HG03066 (cell line): Measurements from ENCODE around the gene TMEM39B.
A peak's percentile ranks its signal among the peaks of the same experiment; 100 is the strongest.
"Not testable (repeated sequence)": the region's sequence is repeated elsewhere in the genome, so short reads cannot be mapped to it uniquely, and the experiment has no call there.

ENCODE experiments used
- ATAC-seq: cut with Tn5 transposase; IDR thresholded peaks from one replicate; pipeline ENCODE4 v1.9.1; 2021; ENCODE audit warnings: low read depth; ENCODE audit not compliant: unreplicated experiment

Gene TMEM39B

GRCh38 chr1:32072622-32073298, at the start of gene TMEM39B:
TSS of gene TMEM39B (plus strand) at chr1:32072939. CDS start at chr1:32073048, 109 bp downstream.
- peak; percentile 79 for ATAC-seq

GRCh38 chr1:32023351-32023750, 49.4 kb upstream of the TMEM39B start:
- ATAC-seq = no peak

- no peak for ATAC-seq
Measured at GRCh38 chr1:32025515-32025914, 47.2 kb upstream of the TMEM39B start.

GRCh38 chr1:32028746-32029145, 44.0 kb upstream of the TMEM39B start:
- no peak for ATAC-seq

GRCh38 chr1:32031578-32032274, 41.0 kb upstream of the TMEM39B start:
- ATAC-seq = no peak

- ATAC-seq = no peak
Measured at GRCh38 chr1:32032275-32032615, 40.5 kb upstream of the TMEM39B start.

GRCh38 chr1:32035119-32035518, 37.6 kb upstream of the TMEM39B start:
- no peak for ATAC-seq

GRCh38 chr1:32040711-32041110, 32.0 kb upstream of the TMEM39B start:
- no peak for ATAC-seq

GRCh38 chr1:32042330-32042729, 30.4 kb upstream of the TMEM39B start:
- no peak for ATAC-seq

- no peak for ATAC-seq
Measured at GRCh38 chr1:32044234-32044633, 28.5 kb upstream of the TMEM39B start.

- ATAC-seq = no peak
Measured at GRCh38 chr1:32045772-32046171, 27.0 kb upstream of the TMEM39B start.

- no peak for ATAC-seq
Measured at GRCh38 chr1:32047701-32048100, 25.0 kb upstream of the TMEM39B start.

GRCh38 chr1:32048440-32048839, 24.3 kb upstream of the TMEM39B start:
- ATAC-seq = no peak

- ATAC-seq = no peak
Measured at GRCh38 chr1:32051706-32052105, 21.0 kb upstream of the TMEM39B start.

- ATAC-seq = no peak
Measured at GRCh38 chr1:32052887-32053286, 19.9 kb upstream of the TMEM39B start.

GRCh38 chr1:32055416-32055815, 17.3 kb upstream of the TMEM39B start:
- ATAC-seq = no peak

GRCh38 chr1:32056598-32056997, 16.1 kb upstream of the TMEM39B start:
- no peak for ATAC-seq

- no peak for ATAC-seq
Measured at GRCh38 chr1:32060914-32061313, 11.8 kb upstream of the TMEM39B start.

GRCh38 chr1:32062867-32063230, 9.9 kb upstream of the TMEM39B start:
- ATAC-seq = no peak

- ATAC-seq = no peak
Measured at GRCh38 chr1:32063261-32063681, 9.5 kb upstream of the TMEM39B start.

GRCh38 chr1:32065613-32066488, 6.9 kb upstream of the TMEM39B start:
- ATAC-seq = not testable (repeated sequence)
